Activated T-helper 1 cell treated with Interleukin-2 at 50 U/mL for 16 hours (primary cell): Measurements from ENCODE around the gene PCDH10.

Experiments used
- DNase-seq: peaks from one replicate; pipeline ENCODE4 v3.0.0-alpha.2; 2020; ENCODE audit warnings: low read depth

The PCDH10 gene, protein sequence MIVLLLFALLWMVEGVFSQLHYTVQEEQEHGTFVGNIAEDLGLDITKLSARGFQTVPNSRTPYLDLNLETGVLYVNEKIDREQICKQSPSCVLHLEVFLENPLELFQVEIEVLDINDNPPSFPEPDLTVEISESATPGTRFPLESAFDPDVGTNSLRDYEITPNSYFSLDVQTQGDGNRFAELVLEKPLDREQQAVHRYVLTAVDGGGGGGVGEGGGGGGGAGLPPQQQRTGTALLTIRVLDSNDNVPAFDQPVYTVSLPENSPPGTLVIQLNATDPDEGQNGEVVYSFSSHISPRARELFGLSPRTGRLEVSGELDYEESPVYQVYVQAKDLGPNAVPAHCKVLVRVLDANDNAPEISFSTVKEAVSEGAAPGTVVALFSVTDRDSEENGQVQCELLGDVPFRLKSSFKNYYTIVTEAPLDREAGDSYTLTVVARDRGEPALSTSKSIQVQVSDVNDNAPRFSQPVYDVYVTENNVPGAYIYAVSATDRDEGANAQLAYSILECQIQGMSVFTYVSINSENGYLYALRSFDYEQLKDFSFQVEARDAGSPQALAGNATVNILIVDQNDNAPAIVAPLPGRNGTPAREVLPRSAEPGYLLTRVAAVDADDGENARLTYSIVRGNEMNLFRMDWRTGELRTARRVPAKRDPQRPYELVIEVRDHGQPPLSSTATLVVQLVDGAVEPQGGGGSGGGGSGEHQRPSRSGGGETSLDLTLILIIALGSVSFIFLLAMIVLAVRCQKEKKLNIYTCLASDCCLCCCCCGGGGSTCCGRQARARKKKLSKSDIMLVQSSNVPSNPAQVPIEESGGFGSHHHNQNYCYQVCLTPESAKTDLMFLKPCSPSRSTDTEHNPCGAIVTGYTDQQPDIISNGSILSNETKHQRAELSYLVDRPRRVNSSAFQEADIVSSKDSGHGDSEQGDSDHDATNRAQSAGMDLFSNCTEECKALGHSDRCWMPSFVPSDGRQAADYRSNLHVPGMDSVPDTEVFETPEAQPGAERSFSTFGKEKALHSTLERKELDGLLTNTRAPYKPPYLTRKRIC

GRCh38 chr4:133148690-133149363 lies at the start of gene PCDH10:
Gene PCDH10, plus strand, starts transcription at chr4:133149294. Its CDS starts 847 bp downstream, at chr4:133150141.
- no peak for DNase-seq

DNA sequence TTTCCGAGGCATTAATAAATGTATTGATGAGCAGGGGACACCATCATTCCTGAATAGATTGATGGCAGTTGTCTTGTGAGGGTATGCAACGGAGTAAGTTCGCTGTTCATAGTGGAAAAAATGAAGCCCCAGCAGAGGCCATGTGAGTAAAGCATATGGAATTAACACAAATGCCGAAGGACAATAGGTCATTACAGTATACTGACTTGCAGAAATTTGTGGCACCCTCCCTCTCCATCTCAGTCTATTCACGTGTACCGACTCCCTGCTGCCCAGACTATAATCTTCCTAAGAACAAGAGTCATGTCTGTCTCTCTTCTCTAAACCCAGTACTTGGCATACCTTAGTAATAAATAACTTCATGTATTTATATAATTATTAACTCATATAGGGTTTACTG lies 47.1 kb upstream of the PCDH10 start:
- DNase-seq: no peak

DNA sequence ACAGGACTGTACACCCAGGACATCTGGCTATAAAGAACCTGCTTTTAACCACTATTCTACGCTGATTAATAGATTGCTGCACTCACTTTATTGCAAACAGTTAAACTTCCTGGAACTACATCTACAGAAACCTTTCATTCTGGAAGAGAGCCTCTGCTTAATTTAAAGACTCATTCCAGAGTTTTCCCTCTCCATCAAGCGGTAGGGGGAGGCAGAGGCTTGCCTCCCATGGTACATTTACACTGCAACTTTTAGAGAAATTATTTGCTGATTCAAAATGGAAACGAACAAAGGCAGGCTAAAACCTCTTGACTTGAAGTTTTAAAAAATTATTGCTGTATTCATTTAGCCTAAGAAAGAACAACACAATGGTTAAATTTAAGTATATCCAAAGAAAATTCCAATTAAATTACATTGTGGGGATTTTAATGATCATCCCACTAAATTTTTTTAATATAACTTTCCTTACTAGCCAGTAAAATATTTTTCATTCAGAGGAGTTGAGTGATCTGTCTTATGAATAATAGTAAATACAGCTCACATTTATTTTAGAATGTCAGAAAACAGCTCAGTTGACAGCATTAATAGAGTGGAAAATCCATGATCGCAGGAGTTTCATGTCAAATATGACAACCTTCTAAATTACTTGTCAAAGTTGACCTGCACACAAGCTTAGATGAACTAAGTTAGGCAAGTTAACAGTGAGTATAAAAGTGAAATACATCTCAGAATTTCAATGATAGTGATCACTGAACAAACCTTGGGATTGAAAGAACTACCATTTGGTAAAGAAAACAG lies 46.3 kb upstream of the PCDH10 start:
- DNase-seq: no peak

GRCh38 chr4:133112641-133113040 lies 36.5 kb upstream of the PCDH10 start:
- DNase-seq: no peak

GRCh38 chr4:133124746-133125145 lies 24.3 kb upstream of the PCDH10 start:
- no peak for DNase-seq

GRCh38 chr4:133127500-133127899 lies 21.6 kb upstream of the PCDH10 start:
- no peak for DNase-seq

- no peak for DNase-seq
These were observed 19.9 kb upstream of the PCDH10 start for GRCh38 chr4:133129237-133129636.

GRCh38 chr4:133130171-133130570 lies 18.9 kb upstream of the PCDH10 start:
- no peak for DNase-seq

GRCh38 chr4:133131829-133132460 lies 17.1 kb upstream of the PCDH10 start:
- no peak for DNase-seq

DNA sequence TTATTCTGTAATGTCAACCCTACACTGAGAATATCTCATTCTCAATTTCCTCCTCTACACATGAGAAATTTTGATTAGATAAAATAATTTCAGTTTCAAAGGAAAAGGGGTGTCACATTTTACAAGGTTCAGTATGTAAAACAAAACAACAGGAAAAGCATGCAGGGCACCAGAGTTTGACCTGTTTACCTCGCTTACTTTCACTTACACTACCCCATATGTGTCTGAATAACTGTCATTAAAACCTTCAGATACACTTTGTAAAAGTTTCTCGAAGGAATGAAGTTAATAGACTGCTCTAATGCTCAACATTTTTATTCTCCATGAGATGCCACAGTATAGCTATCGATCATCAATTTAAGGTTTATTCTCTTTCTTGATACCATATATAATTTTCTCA lies 12.3 kb upstream of the PCDH10 start:
- DNase-seq: no peak

- DNase-seq: no peak
These were observed 11.5 kb upstream of the PCDH10 start for GRCh38 chr4:133137571-133137970.

DNA sequence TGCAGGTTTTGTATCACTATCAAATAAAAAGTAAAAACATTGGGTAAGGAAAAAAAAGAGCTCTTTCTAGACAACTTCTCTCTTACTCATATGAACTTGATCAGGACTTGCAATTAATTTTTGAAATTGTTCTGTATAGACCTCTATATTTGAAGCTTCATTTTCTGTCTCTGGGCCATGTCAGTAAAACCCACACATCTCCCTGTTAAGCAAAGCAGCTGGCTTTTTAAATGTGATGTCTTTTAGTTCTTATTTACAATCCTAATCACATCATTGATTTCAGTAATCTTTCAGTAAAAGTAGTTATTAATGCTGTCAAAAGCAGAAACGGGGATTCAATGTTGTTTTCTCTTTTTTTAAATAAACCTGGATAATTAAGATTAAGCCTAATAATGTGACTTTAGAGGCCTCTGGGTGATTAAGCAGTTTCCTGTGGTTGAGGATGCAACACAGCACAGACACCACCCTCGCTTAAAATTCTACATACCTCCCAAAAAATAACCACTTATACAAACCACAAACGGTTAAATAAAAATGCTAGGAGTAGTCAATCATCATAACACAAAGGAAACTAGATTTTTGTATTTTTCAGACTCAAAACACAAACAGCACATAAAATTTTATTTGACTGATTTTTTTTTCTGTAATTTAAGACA lies 5.2 kb upstream of the PCDH10 start:
- no peak for DNase-seq

DNA sequence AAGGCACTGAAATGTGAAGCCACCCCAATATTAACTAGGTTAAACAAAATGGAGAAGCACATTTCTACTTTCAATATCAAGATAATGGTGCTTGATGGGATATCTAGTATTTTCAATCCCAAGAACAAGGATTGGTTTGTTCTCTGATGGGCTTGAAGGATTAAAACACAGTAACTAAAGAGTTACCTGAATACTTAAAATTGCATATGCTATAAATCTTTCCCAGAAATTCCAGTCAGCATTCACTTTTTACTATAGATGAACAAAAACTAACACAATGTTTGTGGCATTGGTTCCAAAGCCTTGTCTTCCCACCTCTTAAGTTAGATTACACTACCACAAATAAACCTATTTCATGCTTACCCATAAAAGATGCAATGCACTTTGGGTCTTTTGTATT lies 3.9 kb upstream of the PCDH10 start:
- DNase-seq: no peak

- DNase-seq: no peak
These were observed 3.1 kb upstream of the PCDH10 start for GRCh38 chr4:133145758-133146573.

DNA sequence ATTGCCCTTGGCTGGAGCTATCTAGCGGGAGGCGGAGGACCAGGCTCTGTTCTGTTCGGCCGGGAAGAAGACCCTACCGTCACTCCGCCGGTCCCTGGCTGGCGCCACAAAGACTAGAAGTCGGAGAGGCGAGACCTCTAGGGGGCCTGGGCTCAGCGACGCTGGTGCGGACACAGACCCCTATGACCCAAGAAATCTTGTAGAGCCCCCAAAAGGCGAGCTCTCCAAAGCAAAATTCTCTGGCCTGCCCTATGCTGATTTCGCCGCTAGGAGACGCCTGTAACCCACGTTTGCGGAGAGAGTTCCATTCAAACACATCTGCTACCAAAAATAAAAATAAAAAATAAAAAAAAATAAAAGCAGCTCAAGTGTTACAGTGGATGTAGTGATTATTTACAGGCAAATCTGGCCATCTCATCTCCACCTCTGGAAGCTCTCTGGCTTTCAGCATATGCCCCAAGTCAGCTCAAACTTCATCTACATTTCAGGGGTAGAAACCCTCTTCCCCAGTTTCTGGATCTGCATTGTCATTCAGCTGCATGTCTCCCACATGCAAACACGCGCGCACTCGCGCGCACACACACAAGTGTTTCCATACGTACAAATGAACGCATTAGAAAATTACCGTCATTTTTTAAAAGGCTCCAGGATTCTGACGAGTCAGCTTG lies 2.4 kb upstream of the PCDH10 start:
- DNase-seq: no peak

DNA sequence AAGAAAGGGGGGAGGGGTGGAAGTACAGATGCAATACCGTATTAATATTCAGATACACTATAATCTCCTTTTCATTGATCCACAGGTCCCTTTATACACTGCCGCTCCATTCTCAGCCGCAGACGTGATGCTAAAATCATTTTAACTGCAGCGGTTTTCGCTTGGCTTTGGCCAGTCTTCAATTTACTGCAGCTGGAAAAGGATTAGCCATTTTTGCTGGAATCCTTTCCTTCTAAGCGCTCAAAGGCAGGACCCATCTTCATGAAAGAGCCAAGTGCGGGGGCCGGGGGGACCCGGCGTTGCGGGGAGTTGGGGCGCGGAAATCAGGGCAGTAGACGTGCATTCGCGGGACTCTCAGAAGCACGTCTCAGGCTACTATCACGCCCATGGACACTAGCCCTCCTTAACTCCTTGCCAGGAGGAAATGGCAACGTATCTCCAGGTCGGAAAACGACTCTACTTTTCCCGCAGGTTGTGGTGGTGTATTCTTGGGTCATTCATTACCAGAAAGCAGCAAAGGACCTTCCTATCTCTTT lies 1.7 kb upstream of the PCDH10 start:
- DNase-seq: no peak

GRCh38 chr4:133147921-133148689 lies 989 bp upstream of the PCDH10 start:
- no peak for DNase-seq

GRCh38 chr4:133149364-133149695 lies 236 bp downstream of the PCDH10 start:
- DNase-seq: no peak
